CD8-positive, alpha-beta memory T cell (primary cell): ENCODE results near the gene FOLH1. TPM values are rescaled to one million over a fixed set of nuclear protein-coding genes. Genes with fewer than 3 reads are reported as not detected.
"Not testable (repeated sequence)": the region's sequence is repeated elsewhere in the genome, so short reads cannot be mapped to it uniquely, and the experiment has no call there.

Experiments
- CTCF ChIA-PET: fragments of 350-600 bp; sonication (Branson Sonifier 250); formaldehyde crosslinking; loops from one replicate; lab custom pipeline; 2021; ENCODE audit warnings: antibody characterized with exemption; lab: Charles Lee
- POLR2A ChIA-PET: fragments of 350-600 bp; sonication (Branson Sonifier 250); formaldehyde crosslinking; loops from one replicate; lab custom pipeline; 2021; ENCODE audit warnings: antibody characterized with exemption; lab: Charles Lee
- DNase-seq, 5 donors: peaks; one replicate each; pipeline versions ENCODE4 v3.0.0 to v3.0.0-alpha.2; 2020 to 2022; ENCODE audit warnings: mixed read lengths in 1 of 5
- H3K27ac ChIP-seq: one replicate; pipeline ENCODE4 v1.7.0; 2013; ENCODE audit warnings: low read depth, mild to moderate bottlenecking, low read length, moderate library complexity
- H3K27me3 ChIP-seq: 2 replicates; pipeline ENCODE4 v1.7.0; 2013; ENCODE audit warnings: low read length, mild to moderate bottlenecking; ENCODE audit not compliant: insufficient read depth, poor library complexity, severe bottlenecking
- H3K36me3 ChIP-seq: 2 replicates; pipeline ENCODE4 v1.7.0; 2013; ENCODE audit warnings: mild to moderate bottlenecking, low read length, moderate library complexity; ENCODE audit not compliant: insufficient read depth
- H3K4me1 ChIP-seq: 2 replicates; pipeline ENCODE4 v1.7.0; 2013; ENCODE audit warnings: mild to moderate bottlenecking, low read length, moderate library complexity; ENCODE audit not compliant: insufficient read depth
- H3K4me3 ChIP-seq: 2 replicates; pipeline ENCODE4 v1.7.0; 2013; ENCODE audit warnings: mild to moderate bottlenecking, low read length
- H3K9me3 ChIP-seq: 2 replicates; pipeline ENCODE4 v1.7.0; 2013; ENCODE audit warnings: mild to moderate bottlenecking, low read length
- H3K27ac Mint-ChIP-seq, 8 donors: one replicate each; pipeline ENCODE4 v1.8.0; 2020 to 2021; ENCODE audit warnings: mixed read lengths in 8 of 8, mild to moderate bottlenecking in 6 of 8, inconsistent platforms in 3 of 8, moderate library complexity in 3 of 8
- H3K27me3 Mint-ChIP-seq, 2 donors: one replicate each; pipeline ENCODE4 v1.8.0; 2020 to 2021; ENCODE audit warnings: mixed read lengths in 2 of 2, mild to moderate bottlenecking in 1 of 2, moderate library complexity in 1 of 2
- H3K36me3 Mint-ChIP-seq, 3 donors: one replicate each; pipeline ENCODE4 v1.8.0; 2020 to 2021; ENCODE audit warnings: mixed read lengths in 3 of 3, inconsistent platforms in 1 of 3, mild to moderate bottlenecking in 1 of 3
- H3K4me1 Mint-ChIP-seq, 3 donors: one replicate each; pipeline ENCODE4 v1.8.0; 2020 to 2021; ENCODE audit warnings: mixed read lengths in 3 of 3, inconsistent platforms in 1 of 3, mild to moderate bottlenecking in 1 of 3
- H3K4me3 Mint-ChIP-seq, 7 donors: one replicate each; pipeline ENCODE4 v1.8.0; 2020 to 2021; ENCODE audit warnings: mixed read lengths in 7 of 7, mild to moderate bottlenecking in 6 of 7, moderate library complexity in 4 of 7, inconsistent platforms in 2 of 7
- H3K9me3 Mint-ChIP-seq, 5 donors: one replicate each; pipeline ENCODE4 v1.8.0; 2020 to 2022; ENCODE audit warnings: mixed read lengths in 5 of 5, mild to moderate bottlenecking in 3 of 5, moderate library complexity in 2 of 5, inconsistent platforms in 1 of 5
- polyA plus RNA-seq: library from polyadenylated mRNA; unstranded; fragments of 300-500 nt; fragmentation: Illumina TruSeq; gene quantifications from one replicate; pipeline ENCODE4 v1.2.3, GENCODE V29; 2021
- total RNA-seq, 2 experiments: library from RNA; stranded (reverse); gene quantifications; one replicate each; pipeline ENCODE4 v1.2.3, GENCODE V29; 2021

Gene FOLH1
- total RNA-seq (not detected), polyA plus RNA-seq (not detected)

GRCh38 chr11:49208006-49208721 is at the start of gene FOLH1:
FOLH1 (minus strand) TSS chr11:49208602; CDS start chr11:49208409, 193 bp downstream.
- POLR2A ChIA-PET: no interaction called here
- H3K9me3 ChIP-seq: no peaks in the 10 kb centered on the region
- H3K27me3 ChIP-seq: no peaks in the 10 kb centered on the region
- CTCF ChIA-PET: no interaction called here
- H3K9me3 Mint-ChIP-seq: peaks cover 0 to 5% (median 2%) of the 10 kb centered on the region in 5 donors
- H3K27ac Mint-ChIP-seq: no peak within 1 kb of the TSS
- no peaks in the 10 kb centered on the region for H3K36me3 Mint-ChIP-seq
- H3K4me3 Mint-ChIP-seq: no peak within 1 kb of the TSS
- no peak within 1 kb of the TSS for H3K4me3 ChIP-seq
- H3K4me1 Mint-ChIP-seq: no peaks in the 10 kb centered on the region
- DNase-seq: no peak
- no peaks in the 10 kb centered on the region for H3K4me1 ChIP-seq
- H3K27ac ChIP-seq: no peak within 1 kb of the TSS
- H3K36me3 ChIP-seq: no peaks in the 10 kb centered on the region
- peaks cover 0 to 2% of the 10 kb centered on the region in 2 donors for H3K27me3 Mint-ChIP-seq

- POLR2A ChIA-PET, H3K4me3 Mint-ChIP-seq, H3K27ac ChIP-seq, H3K4me1 ChIP-seq, H3K9me3 ChIP-seq, DNase-seq, H3K27me3 Mint-ChIP-seq, H3K4me3 ChIP-seq, H3K27ac Mint-ChIP-seq, H3K27me3 ChIP-seq, H3K36me3 ChIP-seq, H3K36me3 Mint-ChIP-seq, H3K4me1 Mint-ChIP-seq, CTCF ChIA-PET: not testable (repeated sequence)
- H3K9me3 Mint-ChIP-seq: peaks cover 0 to 15% (median 2%) of the 10 kb centered on the region in 5 donors
Observed at GRCh38 chr11:49255148-49255547, 46.7 kb upstream of the FOLH1 start.

DNA sequence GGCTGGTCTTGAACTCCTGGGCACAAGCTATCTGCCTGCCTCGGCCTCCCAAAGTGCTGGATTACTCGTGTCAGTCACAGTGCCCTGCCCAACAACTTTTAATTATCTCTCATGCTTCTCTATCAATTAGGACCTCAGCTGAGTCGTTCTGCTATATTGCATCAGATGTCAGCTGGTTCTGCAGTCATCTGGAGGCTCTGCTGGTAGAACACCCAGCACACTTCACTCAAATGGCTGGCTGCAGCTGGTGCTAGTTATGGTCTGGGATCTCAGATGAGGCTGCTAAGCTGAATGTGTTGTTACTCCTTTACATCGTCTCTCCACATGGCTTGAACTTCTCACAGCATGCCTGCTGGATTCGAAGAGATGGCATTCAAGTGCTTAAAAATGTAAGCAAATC is 42.8 kb upstream of the FOLH1 start:
- CTCF ChIA-PET, H3K4me3 Mint-ChIP-seq, DNase-seq, H3K27ac Mint-ChIP-seq, H3K27me3 ChIP-seq, H3K9me3 ChIP-seq, H3K36me3 Mint-ChIP-seq, H3K27me3 Mint-ChIP-seq, H3K4me3 ChIP-seq, H3K4me1 ChIP-seq, H3K9me3 Mint-ChIP-seq, H3K27ac ChIP-seq, H3K4me1 Mint-ChIP-seq, H3K36me3 ChIP-seq, POLR2A ChIA-PET: not testable (repeated sequence)

GRCh38 chr11:49250398-49251115 is 42.2 kb upstream of the FOLH1 start:
- DNase-seq, CTCF ChIA-PET, H3K9me3 ChIP-seq, H3K27me3 Mint-ChIP-seq, H3K4me1 Mint-ChIP-seq, H3K4me1 ChIP-seq, H3K4me3 ChIP-seq, H3K4me3 Mint-ChIP-seq, H3K36me3 Mint-ChIP-seq, H3K36me3 ChIP-seq, POLR2A ChIA-PET, H3K9me3 Mint-ChIP-seq, H3K27me3 ChIP-seq, H3K27ac Mint-ChIP-seq, H3K27ac ChIP-seq: not testable (repeated sequence)

GRCh38 chr11:49249363-49249762 is 41.0 kb upstream of the FOLH1 start:
- H3K4me3 ChIP-seq, CTCF ChIA-PET, POLR2A ChIA-PET, H3K4me3 Mint-ChIP-seq, H3K27me3 ChIP-seq, H3K36me3 ChIP-seq, H3K4me1 ChIP-seq, H3K9me3 ChIP-seq, H3K27me3 Mint-ChIP-seq, DNase-seq, H3K27ac Mint-ChIP-seq, H3K4me1 Mint-ChIP-seq, H3K27ac ChIP-seq, H3K36me3 Mint-ChIP-seq: not testable (repeated sequence)
- peaks cover 0 to 14% (median 2%) of the 10 kb centered on the region in 5 donors for H3K9me3 Mint-ChIP-seq

GRCh38 chr11:49233685-49234084 is 25.3 kb upstream of the FOLH1 start:
- H3K27ac Mint-ChIP-seq, H3K36me3 ChIP-seq, DNase-seq, CTCF ChIA-PET, H3K36me3 Mint-ChIP-seq, H3K4me3 ChIP-seq, H3K27me3 Mint-ChIP-seq, H3K9me3 ChIP-seq, H3K27ac ChIP-seq, H3K4me3 Mint-ChIP-seq, H3K4me1 Mint-ChIP-seq, POLR2A ChIA-PET, H3K27me3 ChIP-seq, H3K4me1 ChIP-seq: not testable (repeated sequence)
- peaks cover 3 to 21% (median 11%) of the 10 kb centered on the region in 5 donors for H3K9me3 Mint-ChIP-seq

- DNase-seq, POLR2A ChIA-PET, H3K27ac ChIP-seq, H3K27ac Mint-ChIP-seq, H3K36me3 Mint-ChIP-seq, H3K4me1 ChIP-seq, H3K4me1 Mint-ChIP-seq, H3K9me3 ChIP-seq, H3K27me3 ChIP-seq, H3K4me3 ChIP-seq, H3K4me3 Mint-ChIP-seq, H3K36me3 ChIP-seq, CTCF ChIA-PET, H3K27me3 Mint-ChIP-seq: not testable (repeated sequence)
- peaks cover 0 to 19% (median 11%) of the 10 kb centered on the region in 5 donors for H3K9me3 Mint-ChIP-seq
Observed at GRCh38 chr11:49233019-49233418, 24.6 kb upstream of the FOLH1 start.

DNA sequence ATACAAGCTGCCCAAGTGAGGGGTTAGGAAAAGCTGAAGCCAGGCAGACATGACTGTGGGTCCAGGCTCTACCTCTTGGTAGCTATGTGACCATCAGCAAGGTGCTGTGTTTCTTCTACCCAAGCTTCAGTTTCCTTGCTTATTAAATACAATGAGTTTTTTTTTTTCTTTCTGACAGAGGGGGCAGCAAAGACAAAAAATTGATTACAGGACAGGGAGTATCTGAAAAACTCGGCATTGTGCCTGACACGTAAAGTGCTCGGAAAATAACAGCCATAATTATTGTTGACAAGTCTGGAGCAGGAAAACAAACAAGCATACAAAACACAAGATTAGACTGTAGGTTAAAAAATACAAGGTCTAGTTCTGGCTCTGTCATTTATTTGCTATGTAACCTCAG is 23.3 kb upstream of the FOLH1 start:
- H3K27me3 Mint-ChIP-seq, H3K36me3 Mint-ChIP-seq, H3K27me3 ChIP-seq, POLR2A ChIA-PET, CTCF ChIA-PET, H3K9me3 ChIP-seq, H3K27ac ChIP-seq, H3K4me3 Mint-ChIP-seq, H3K4me1 Mint-ChIP-seq, H3K4me3 ChIP-seq, H3K27ac Mint-ChIP-seq, H3K36me3 ChIP-seq, DNase-seq, H3K4me1 ChIP-seq: not testable (repeated sequence)
- H3K9me3 Mint-ChIP-seq: peaks cover 0 to 16% (median 10%) of the 10 kb centered on the region in 5 donors
